RWPE2 (cell line): ENCODE results near the gene KCNMA1.

Experiments
- ATAC-seq: fragments of 200-7000 bp; cut with Tn5 transposase; 3 replicates; pipeline ENCODE4 v1.9.1; 2021; ENCODE audit warnings: low read depth
- DNase-seq: peaks from one replicate; pipeline ENCODE4 v3.0.0-alpha.2; 2020; ENCODE audit warnings: low spot score
- H3K27ac ChIP-seq: fragments of 450-650 bp; 2 replicates; pipeline ENCODE4 v1.5.1; 2017; ENCODE audit warnings: mild to moderate bottlenecking; ENCODE audit not compliant: poor library complexity, severe bottlenecking
- H3K27me3 ChIP-seq: fragments of 250-450 bp; sonication (Bioruptor Pico); 2 replicates; pipeline ENCODE4 v1.5.1; 2021; ENCODE audit warnings: mild to moderate bottlenecking, moderate library complexity; ENCODE audit not compliant: insufficient read depth, poor library complexity, severe bottlenecking
- H3K36me3 ChIP-seq: fragments of 250-450 bp; sonication (Bioruptor Pico); 2 replicates; pipeline ENCODE4 v1.5.1; 2020; ENCODE audit warnings: low read depth, mild to moderate bottlenecking, moderate library complexity
- H3K4me1 ChIP-seq: fragments of 250-450 bp; sonication (Bioruptor Pico); 2 replicates; pipeline ENCODE4 v1.5.1; 2021; ENCODE audit warnings: mild to moderate bottlenecking, moderate library complexity; ENCODE audit not compliant: insufficient read depth, poor library complexity, severe bottlenecking
- H3K4me3 ChIP-seq: fragments of 250-450 bp; sonication (Bioruptor Pico); 2 replicates; pipeline ENCODE4 v1.5.1; 2021; ENCODE audit warnings: mild to moderate bottlenecking, moderate library complexity; ENCODE audit not compliant: severe bottlenecking
- H3K9me3 ChIP-seq: fragments of 250-450 bp; sonication (Bioruptor Pico); 2 replicates; pipeline ENCODE4 v1.5.1; 2021; ENCODE audit warnings: mild to moderate bottlenecking, moderate library complexity; ENCODE audit not compliant: severe bottlenecking
- TF ChIP-seq, protein P1 (sequence below): fragments of 450-650 bp; IDR thresholded peaks from one replicate; pipeline ENCODE4 v1.5.1; 2017; ENCODE audit warnings: mild to moderate bottlenecking, moderate library complexity; ENCODE audit not compliant: poor library complexity, severe bottlenecking

Gene KCNMA1

GRCh38 chr10:76954838-76955237 lies 682.8 kb downstream of the KCNMA1 start:
- no peak overlapping the region for H3K4me3 ChIP-seq
- no peak for DNase-seq
- no peaks in the 10 kb centered on the region for H3K36me3 ChIP-seq
- H3K4me1 ChIP-seq: no peaks in the 10 kb centered on the region
- TF ChIP-seq, protein P1, sequence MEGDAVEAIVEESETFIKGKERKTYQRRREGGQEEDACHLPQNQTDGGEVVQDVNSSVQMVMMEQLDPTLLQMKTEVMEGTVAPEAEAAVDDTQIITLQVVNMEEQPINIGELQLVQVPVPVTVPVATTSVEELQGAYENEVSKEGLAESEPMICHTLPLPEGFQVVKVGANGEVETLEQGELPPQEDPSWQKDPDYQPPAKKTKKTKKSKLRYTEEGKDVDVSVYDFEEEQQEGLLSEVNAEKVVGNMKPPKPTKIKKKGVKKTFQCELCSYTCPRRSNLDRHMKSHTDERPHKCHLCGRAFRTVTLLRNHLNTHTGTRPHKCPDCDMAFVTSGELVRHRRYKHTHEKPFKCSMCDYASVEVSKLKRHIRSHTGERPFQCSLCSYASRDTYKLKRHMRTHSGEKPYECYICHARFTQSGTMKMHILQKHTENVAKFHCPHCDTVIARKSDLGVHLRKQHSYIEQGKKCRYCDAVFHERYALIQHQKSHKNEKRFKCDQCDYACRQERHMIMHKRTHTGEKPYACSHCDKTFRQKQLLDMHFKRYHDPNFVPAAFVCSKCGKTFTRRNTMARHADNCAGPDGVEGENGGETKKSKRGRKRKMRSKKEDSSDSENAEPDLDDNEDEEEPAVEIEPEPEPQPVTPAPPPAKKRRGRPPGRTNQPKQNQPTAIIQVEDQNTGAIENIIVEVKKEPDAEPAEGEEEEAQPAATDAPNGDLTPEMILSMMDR: no peak
- H3K27ac ChIP-seq: no peak overlapping the region
- ATAC-seq: no peak
- no peaks in the 10 kb centered on the region for H3K9me3 ChIP-seq
- H3K27me3 ChIP-seq: no peaks in the 10 kb centered on the region

GRCh38 chr10:76950354-76950753 lies 687.3 kb downstream of the KCNMA1 start:
- Histone ChIP-seq H3K4me3 (no peak overlapping the region), H3K27ac (no peak overlapping the region), H3K36me3 (no peaks in the 10 kb centered on the region), H3K27me3 (no peaks in the 10 kb centered on the region), H3K9me3 (no peaks in the 10 kb centered on the region), H3K4me1 (no peaks in the 10 kb centered on the region)
- no peak for ATAC-seq
- TF ChIP-seq, protein P1: no peak
- no peak for DNase-seq

DNA sequence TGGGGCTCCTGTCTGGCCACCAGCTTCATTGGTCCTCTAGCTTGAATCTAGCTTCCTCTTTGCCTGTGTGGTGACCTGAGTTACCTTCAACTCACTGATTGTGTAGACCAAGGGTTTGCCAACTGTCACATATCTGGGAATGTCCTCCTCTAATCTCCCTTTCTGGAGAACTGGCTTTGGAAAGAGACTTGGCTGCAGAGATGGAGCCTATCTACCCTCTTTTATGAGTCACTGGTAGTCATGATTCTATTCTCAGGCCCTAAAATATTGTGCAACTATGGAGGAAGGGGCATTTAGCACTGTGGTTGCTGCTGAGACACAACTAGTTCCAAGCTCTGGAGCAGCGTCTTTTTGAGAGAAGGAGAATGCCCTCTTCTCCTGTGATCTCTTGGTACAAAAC lies 691.3 kb downstream of the KCNMA1 start:
- Histone ChIP-seq H3K36me3 (no peaks in the 10 kb centered on the region), H3K4me1 (no peaks in the 10 kb centered on the region), H3K4me3 (no peak overlapping the region), H3K27me3 (no peaks in the 10 kb centered on the region), H3K9me3 (no peaks in the 10 kb centered on the region), H3K27ac (no peak overlapping the region)
- TF ChIP-seq, protein P1: no peak
- ATAC-seq: no peak
- no peak for DNase-seq

DNA sequence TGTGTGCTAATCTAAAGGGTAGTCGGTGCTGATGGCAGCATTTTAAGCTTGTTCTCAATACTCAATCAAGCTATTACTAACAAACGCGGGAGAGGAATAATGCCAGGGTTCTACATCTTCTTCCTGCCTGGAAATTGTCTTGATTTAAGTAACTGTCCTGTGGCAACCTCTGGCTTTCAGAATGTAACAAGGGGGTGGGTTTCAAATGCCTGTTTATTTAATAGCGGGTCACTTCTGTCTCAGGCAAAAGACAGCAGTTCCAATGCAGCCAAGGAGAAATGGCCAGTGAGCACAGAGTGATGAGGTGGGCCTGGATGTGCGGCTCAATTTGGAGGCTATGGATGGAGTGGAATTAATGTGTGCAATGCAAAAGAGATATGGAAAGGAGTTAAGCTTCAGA lies 692.4 kb downstream of the KCNMA1 start:
- TF ChIP-seq, protein P1: no peak
- H3K9me3 ChIP-seq: no peaks in the 10 kb centered on the region
- H3K27ac ChIP-seq: no peak overlapping the region
- ATAC-seq: no peak
- DNase-seq: no peak
- no peaks in the 10 kb centered on the region for H3K27me3 ChIP-seq
- no peaks in the 10 kb centered on the region for H3K36me3 ChIP-seq
- no peak overlapping the region for H3K4me3 ChIP-seq
- no peaks in the 10 kb centered on the region for H3K4me1 ChIP-seq

GRCh38 chr10:76944640-76945039 lies 693.0 kb downstream of the KCNMA1 start:
- Histone ChIP-seq H3K27ac (no peak overlapping the region), H3K27me3 (no peaks in the 10 kb centered on the region), H3K4me1 (no peaks in the 10 kb centered on the region), H3K36me3 (no peaks in the 10 kb centered on the region), H3K4me3 (no peak overlapping the region), H3K9me3 (no peaks in the 10 kb centered on the region)
- no peak for DNase-seq
- ATAC-seq: no peak
- TF ChIP-seq, protein P1: no peak
